GM10248 (cell line): Measurements from ENCODE around the gene GPI.

Source experiments
- CTCF ChIA-PET: fragments of 300-600 bp; sonication (Branson Sonifier 250); formaldehyde crosslinking; extraction: SDS; loops from one replicate; lab custom pipeline; 2021; ENCODE audit warnings: antibody characterized with exemption; lab: Yijun Ruan, JAX
- POLR2A ChIA-PET: fragments of 350-650 bp; sonication (Branson Sonifier 250); formaldehyde crosslinking; extraction: SDS; loops from one replicate; lab custom pipeline; 2020; ENCODE audit warnings: antibody characterized with exemption; lab: Yijun Ruan, JAX
- DNase-seq: peaks from one replicate; pipeline ENCODE4 v3.0.0; 2012; ENCODE audit errors: extremely low spot score
- CTCF ChIP-seq: IDR thresholded peaks from 2 replicates; pipeline ENCODE4 v1.5.1; 2012; ENCODE audit warnings: mild to moderate bottlenecking, low read depth; ENCODE audit errors: extremely low read depth, missing control alignments, control extremely low read depth

GPI gene

GRCh38 chr19:34357431-34357830, 7.6 kb upstream of the GPI start:
- TF ChIP-seq CTCF: no peak

GRCh38 chr19:34359140-34359953, 5.6 kb upstream of the GPI start:
- CTCF ChIA-PET: interaction anchor here (0.6 to 5.5 kb wide), 12 partner anchors 10 to 71 kb away, joined by 3 to 27 read pairs (median 4); no protein-coding TSS in a partner anchor
- POLR2A ChIA-PET: interaction anchor here (1.1 kb wide), 1 partner anchor 166 kb away, joined by 3 read pairs; no protein-coding TSS in a partner anchor

More at GRCh38 chr19:34357431-34357830, 7.6 kb upstream of the GPI start:
- ChIA-PET CTCF (interaction anchor here (1.0 to 6.8 kb wide), 4 partner anchors 11 to 73 kb away, joined by 3 to 32 read pairs (median 16); no protein-coding TSS in a partner anchor), POLR2A (no interaction called here)
- DNase-seq: no peak

GRCh38 chr19:34359954-34360315, 5.1 kb upstream of the GPI start:
- ChIA-PET CTCF (interaction anchor here (0.6 to 5.5 kb wide), 12 partner anchors 9 to 70 kb away, joined by 3 to 27 read pairs (median 4); no protein-coding TSS in a partner anchor), POLR2A (interaction anchor here (1.1 kb wide), 1 partner anchor 166 kb away, joined by 3 read pairs; no protein-coding TSS in a partner anchor)
- DNase-seq: no peak
- no peak for TF ChIP-seq CTCF

More at GRCh38 chr19:34359140-34359953, 5.6 kb upstream of the GPI start:
- peak; percentile 99 for DNase-seq
- TF ChIP-seq CTCF: peak; percentile 58

- CTCF ChIA-PET: interaction anchor here (1.3 to 5.5 kb wide), 6 partner anchors 10 to 26 kb away, joined by 4 to 27 read pairs (median 4); no protein-coding TSS in a partner anchor
- no peak for DNase-seq
- POLR2A ChIA-PET: no interaction called here
- no peak for TF ChIP-seq CTCF
Observed at GRCh38 chr19:34360354-34360909, 4.6 kb upstream of the GPI start.

GRCh38 chr19:34362679-34363069, 2.3 kb upstream of the GPI start:
- CTCF ChIA-PET: interaction anchor here (0.9 kb wide), 1 partner anchor 24 kb away, joined by 3 read pairs; no protein-coding TSS in a partner anchor
- no peak for TF ChIP-seq CTCF
- no peak for DNase-seq
- POLR2A ChIA-PET: interaction anchor here (0.7 kb wide), 1 partner anchor 472 kb away, joined by 3 read pairs; no protein-coding TSS in a partner anchor

- CTCF ChIA-PET: no interaction called here
- DNase-seq: no peak
Observed at GRCh38 chr19:34363094-34363493, 1.9 kb upstream of the GPI start.

More at GRCh38 chr19:34363094-34363493, 1.9 kb upstream of the GPI start:
- no peak for TF ChIP-seq CTCF
- POLR2A ChIA-PET: no interaction called here
